Astrocyte (in vitro differentiated cells and primary cell): ENCODE data around the gene HEATR3.

ENCODE experiments used
- EZH2 ChIP-seq: IDR thresholded peaks from 2 replicates; pipeline ENCODE4 v1.6.1; 2012; ENCODE audit warnings: mild to moderate bottlenecking, low read length, inconsistent platforms; ENCODE audit not compliant: insufficient read depth
- TF ChIP-seq, protein P1 (sequence below): IDR thresholded peaks from 2 replicates; pipeline ENCODE4 v1.5.1; 2011; ENCODE audit warnings: low read depth, mild to moderate bottlenecking, inconsistent platforms, low read length, moderate library complexity; ENCODE audit not compliant: insufficient read depth

DNA sequence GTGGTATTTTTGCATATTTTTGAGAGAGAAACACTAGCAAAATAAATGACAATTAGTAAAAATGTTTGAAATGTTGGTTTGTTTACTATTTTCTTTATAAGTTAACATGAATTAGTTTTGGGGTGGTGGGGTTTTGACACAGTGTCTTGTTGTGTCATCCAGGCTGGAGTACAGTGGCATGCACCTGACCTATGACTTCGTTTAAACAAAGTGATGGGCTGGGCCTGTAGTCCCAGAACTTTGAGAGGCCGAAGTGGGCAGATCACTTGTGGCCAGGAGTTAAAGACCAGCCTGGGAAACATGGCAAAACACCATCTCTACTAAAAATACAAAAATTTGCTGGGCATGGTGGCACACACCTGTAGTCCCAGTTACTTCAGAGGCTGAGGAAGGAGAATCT is 17.9 kb upstream of the HEATR3 start:
- TF ChIP-seq, protein P1, sequence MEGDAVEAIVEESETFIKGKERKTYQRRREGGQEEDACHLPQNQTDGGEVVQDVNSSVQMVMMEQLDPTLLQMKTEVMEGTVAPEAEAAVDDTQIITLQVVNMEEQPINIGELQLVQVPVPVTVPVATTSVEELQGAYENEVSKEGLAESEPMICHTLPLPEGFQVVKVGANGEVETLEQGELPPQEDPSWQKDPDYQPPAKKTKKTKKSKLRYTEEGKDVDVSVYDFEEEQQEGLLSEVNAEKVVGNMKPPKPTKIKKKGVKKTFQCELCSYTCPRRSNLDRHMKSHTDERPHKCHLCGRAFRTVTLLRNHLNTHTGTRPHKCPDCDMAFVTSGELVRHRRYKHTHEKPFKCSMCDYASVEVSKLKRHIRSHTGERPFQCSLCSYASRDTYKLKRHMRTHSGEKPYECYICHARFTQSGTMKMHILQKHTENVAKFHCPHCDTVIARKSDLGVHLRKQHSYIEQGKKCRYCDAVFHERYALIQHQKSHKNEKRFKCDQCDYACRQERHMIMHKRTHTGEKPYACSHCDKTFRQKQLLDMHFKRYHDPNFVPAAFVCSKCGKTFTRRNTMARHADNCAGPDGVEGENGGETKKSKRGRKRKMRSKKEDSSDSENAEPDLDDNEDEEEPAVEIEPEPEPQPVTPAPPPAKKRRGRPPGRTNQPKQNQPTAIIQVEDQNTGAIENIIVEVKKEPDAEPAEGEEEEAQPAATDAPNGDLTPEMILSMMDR: no peak
- no peak for TF ChIP-seq EZH2
